ENCODE results near the gene DBT. TPM values are rescaled to one million over a fixed set of nuclear protein-coding genes. Genes with fewer than 3 reads are reported as not detected.
"Not testable (repeated sequence)": the region's sequence is repeated elsewhere in the genome, so short reads cannot be mapped to it uniquely, and the experiment has no call there.

DBT gene
- total and polyA plus RNA-seq, 2 experiments from 2014 or later: 5.3 to 6.4 TPM

DNA sequence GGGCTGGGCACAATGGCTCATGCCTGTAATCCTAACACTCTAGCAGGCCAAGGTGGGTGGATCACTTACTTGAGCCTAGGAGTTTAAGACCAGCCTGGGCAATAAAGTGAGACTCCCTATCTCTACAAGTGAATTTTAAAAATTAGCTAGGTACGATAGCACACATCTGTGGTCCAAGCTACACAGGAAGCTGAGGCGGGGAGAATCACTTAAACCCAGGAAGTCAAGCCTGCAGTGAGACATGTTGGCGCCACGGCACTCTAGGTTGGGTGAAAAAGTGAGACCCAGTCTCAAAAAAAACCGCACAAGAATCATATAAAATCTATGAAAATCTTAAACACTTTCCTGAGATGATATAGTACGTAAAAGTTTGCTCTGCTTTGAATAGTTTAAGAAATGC, 30.2 kb downstream of the DBT start:
- 81 to 98% methylated on average over 5 to 6 of the region's 6 CpGs for WGBS, 2 experiments (ENCODE audit: low coverage in 1 of 2, low lambda C conversion rate in 2 of 2, missing lambda C conversion rate in 2 of 2)
- DNase-seq: no peak
- H2AFZ ChIP-seq: no peak overlapping the region
- in situ Hi-C loops (cut with MboI): no loop called here
- TF ChIP-seq EZH2phosphoT487 (IDR thresholded peaks at IDR 0.05; ENCODE audit: insufficient read depth, low read depth) (no peak), EZH2 (IDR thresholded peaks at IDR 0.05; ENCODE audit: insufficient read depth, poor library complexity, severe bottlenecking) (no peak)
- H3K9ac ChIP-seq: no peak overlapping the region
- H3K27ac ChIP-seq: no peak overlapping the region
- H3K79me2 ChIP-seq (ENCODE audit: insufficient read depth): no peaks in the 10 kb centered on the region
- no peaks in the 10 kb centered on the region for H3K27me3 ChIP-seq (replicated peaks; ENCODE audit: insufficient read depth)
- no peaks in the 10 kb centered on the region for H3K9me2 ChIP-seq (ENCODE audit: insufficient read depth)
- H3F3A ChIP-seq (ENCODE audit: insufficient read depth): no peaks in the 10 kb centered on the region
- no peaks in the 10 kb centered on the region for H3K9me3 ChIP-seq (ENCODE audit: low read depth)
- no peak overlapping the region for H3K4me2 ChIP-seq (ENCODE audit: unreplicated experiment)
- no peaks in the 10 kb centered on the region for H3K4me1 ChIP-seq (ENCODE audit: insufficient read depth)
- H4K20me1 ChIP-seq (ENCODE audit: insufficient read depth): no peaks in the 10 kb centered on the region
- peaks cover 19% of the 10 kb centered on the region for H3K36me3 ChIP-seq (ENCODE audit: low read depth)
- H3K4me3 ChIP-seq: no peak overlapping the region

DNA sequence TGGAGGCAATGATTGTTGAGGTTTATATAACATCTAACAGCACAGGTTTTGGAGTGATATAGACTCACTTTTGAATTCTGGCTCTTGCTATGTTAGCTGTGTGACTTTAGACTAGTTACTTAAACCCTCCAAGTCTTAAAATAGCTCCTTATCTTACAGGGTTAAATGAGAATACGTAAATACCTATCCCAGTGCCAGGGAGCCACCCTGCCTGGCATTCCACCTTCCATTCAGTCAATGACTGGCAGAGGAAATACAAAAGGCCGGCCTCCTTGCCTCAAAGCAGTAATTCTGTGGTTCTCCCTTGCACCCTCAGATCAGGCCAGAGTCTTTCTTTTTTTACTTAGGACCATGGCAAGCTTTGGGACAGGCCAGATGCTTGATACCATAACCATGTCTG, 31.8 kb downstream of the DBT start:
- no peak overlapping the region for H3K27ac ChIP-seq
- H3K9ac ChIP-seq: no peak overlapping the region
- no peak overlapping the region for H3K4me3 ChIP-seq
- H3K9me2 ChIP-seq (ENCODE audit: insufficient read depth): no peaks in the 10 kb centered on the region
- no peaks in the 10 kb centered on the region for H3K79me2 ChIP-seq (ENCODE audit: insufficient read depth)
- TF ChIP-seq EZH2 (IDR thresholded peaks at IDR 0.05; ENCODE audit: insufficient read depth, poor library complexity, severe bottlenecking) (no peak), EZH2phosphoT487 (IDR thresholded peaks at IDR 0.05; ENCODE audit: insufficient read depth, low read depth) (no peak)
- H3K36me3 ChIP-seq (ENCODE audit: low read depth): peaks cover 30% of the 10 kb centered on the region
- no peak overlapping the region for H3K4me2 ChIP-seq (ENCODE audit: unreplicated experiment)
- no peak for DNase-seq
- no peaks in the 10 kb centered on the region for H3K27me3 ChIP-seq (replicated peaks; ENCODE audit: insufficient read depth)
- no peaks in the 10 kb centered on the region for H3K4me1 ChIP-seq (ENCODE audit: insufficient read depth)
- no peaks in the 10 kb centered on the region for H3F3A ChIP-seq (ENCODE audit: insufficient read depth)
- H4K20me1 ChIP-seq (ENCODE audit: insufficient read depth): no peaks in the 10 kb centered on the region
- WGBS, 2 experiments (ENCODE audit: low coverage in 1 of 2, low lambda C conversion rate in 2 of 2, missing lambda C conversion rate in 2 of 2): 82 to 90% methylated on average over 2 of the region's 2 CpGs
- in situ Hi-C loops (cut with MboI): no loop called here
- H3K9me3 ChIP-seq (ENCODE audit: low read depth): no peaks in the 10 kb centered on the region
- no peak overlapping the region for H2AFZ ChIP-seq

DNA sequence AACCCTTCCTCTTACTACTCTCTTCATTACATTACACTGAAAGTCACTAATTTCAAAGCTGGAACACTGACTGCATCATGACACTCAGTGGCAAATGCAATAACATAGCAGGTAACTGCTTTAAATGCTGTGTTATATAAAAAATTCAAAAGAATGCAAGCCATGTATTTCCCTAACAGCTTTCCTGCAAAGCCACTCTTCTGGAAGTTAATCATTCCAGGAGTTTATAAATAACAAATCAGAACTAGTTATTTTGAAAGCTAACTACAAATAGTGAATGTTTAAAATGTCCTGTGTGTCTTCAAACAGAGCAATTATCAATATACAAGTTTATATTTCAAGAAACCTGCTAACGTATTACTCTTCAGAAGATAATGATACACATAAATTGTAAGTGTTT, 34.5 kb downstream of the DBT start:
- Histone ChIP-seq H3K27ac (no peak overlapping the region), H3K9me2 (ENCODE audit: insufficient read depth) (no peaks in the 10 kb centered on the region), H3K36me3 (ENCODE audit: low read depth) (peaks cover 38% of the 10 kb centered on the region), H2AFZ (no peak overlapping the region), H3K4me3 (no peak overlapping the region), H3K4me1 (ENCODE audit: insufficient read depth) (no peaks in the 10 kb centered on the region), H3K9ac (no peak overlapping the region), H3F3A (ENCODE audit: insufficient read depth) (no peaks in the 10 kb centered on the region), H3K79me2 (ENCODE audit: insufficient read depth) (no peaks in the 10 kb centered on the region), H3K27me3 (replicated peaks; ENCODE audit: insufficient read depth) (no peaks in the 10 kb centered on the region), H4K20me1 (ENCODE audit: insufficient read depth) (no peaks in the 10 kb centered on the region), H3K4me2 (ENCODE audit: unreplicated experiment) (no peak overlapping the region), H3K9me3 (ENCODE audit: low read depth) (no peaks in the 10 kb centered on the region)
- DNase-seq: no peak
- in situ Hi-C loops (cut with MboI): no loop called here
- TF ChIP-seq EZH2 (IDR thresholded peaks at IDR 0.05; ENCODE audit: insufficient read depth, poor library complexity, severe bottlenecking): no peak
- 88 to 98% methylated on average over 1 of the region's 1 CpG for WGBS, 2 experiments (ENCODE audit: low coverage in 1 of 2, low lambda C conversion rate in 2 of 2, missing lambda C conversion rate in 2 of 2)

DNA sequence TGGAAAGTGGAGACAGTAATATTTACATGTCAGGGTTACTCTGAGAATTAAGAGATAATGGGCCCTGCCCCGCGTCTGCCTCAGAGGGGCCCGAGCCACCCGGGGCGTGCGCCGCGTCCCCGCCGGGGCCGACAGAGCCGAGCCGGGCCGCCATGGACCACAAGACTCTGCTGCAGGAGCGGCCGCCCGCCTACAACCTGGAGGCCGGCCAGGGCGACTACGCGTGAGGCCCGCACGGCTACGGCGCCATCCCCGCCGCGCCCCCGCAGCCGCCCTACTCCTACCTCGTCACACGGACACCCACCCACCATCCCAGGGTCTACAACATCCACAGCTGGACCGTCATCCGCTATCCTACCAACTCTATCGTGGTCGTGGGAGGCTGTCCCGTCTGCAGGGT, 36.5 kb downstream of the DBT start:
- Histone ChIP-seq H3K36me3 (ENCODE audit: low read depth) (peaks cover 37% of the 10 kb centered on the region), H3K4me1 (ENCODE audit: insufficient read depth) (no peaks in the 10 kb centered on the region), H3F3A (ENCODE audit: insufficient read depth) (no peaks in the 10 kb centered on the region), H3K79me2 (ENCODE audit: insufficient read depth) (no peaks in the 10 kb centered on the region), H3K27ac (no peak overlapping the region), H4K20me1 (ENCODE audit: insufficient read depth) (no peaks in the 10 kb centered on the region), H3K27me3 (replicated peaks; ENCODE audit: insufficient read depth) (no peaks in the 10 kb centered on the region), H3K9ac (no peak overlapping the region), H3K4me3 (no peak overlapping the region), H3K9me3 (ENCODE audit: low read depth) (no peaks in the 10 kb centered on the region), H3K9me2 (ENCODE audit: insufficient read depth) (no peaks in the 10 kb centered on the region), H2AFZ (no peak overlapping the region), H3K4me2 (ENCODE audit: unreplicated experiment) (no peak overlapping the region)
- no peak for DNase-seq
- WGBS, 2 experiments (ENCODE audit: low coverage in 1 of 2, low lambda C conversion rate in 2 of 2, missing lambda C conversion rate in 2 of 2): 98 to 99% methylated on average over 17 to 37 of the region's 37 CpGs
- in situ Hi-C loops (cut with MboI): no loop called here
- TF ChIP-seq EZH2 (IDR thresholded peaks at IDR 0.05; ENCODE audit: insufficient read depth, poor library complexity, severe bottlenecking) (no peak), EZH2phosphoT487 (IDR thresholded peaks at IDR 0.05; ENCODE audit: insufficient read depth, low read depth) (no peak)

DNA sequence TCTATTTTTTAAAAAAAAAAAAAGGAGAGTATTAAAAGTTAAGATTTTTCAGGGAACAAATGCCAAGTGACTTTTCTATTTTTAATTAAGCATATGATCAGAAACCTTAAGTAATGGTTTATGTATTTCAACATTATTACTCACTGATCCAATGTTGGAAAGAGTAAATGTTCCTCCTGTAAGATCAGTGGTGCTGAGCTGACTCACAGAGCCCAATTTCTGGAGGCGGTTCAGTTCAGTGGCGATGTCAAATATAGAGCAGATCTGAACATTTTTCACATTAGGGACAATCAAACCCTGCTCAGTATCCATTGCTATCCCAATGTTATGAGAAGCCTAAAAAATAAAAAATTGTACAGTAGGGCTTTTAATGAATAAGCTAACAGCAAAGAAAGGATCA, 43.3 kb downstream of the DBT start:
- Histone ChIP-seq H3K79me2 (ENCODE audit: insufficient read depth) (no peaks in the 10 kb centered on the region), H3K4me3 (no peak overlapping the region), H3K36me3 (ENCODE audit: low read depth) (peaks cover 28% of the 10 kb centered on the region; the same call in 1 of the 2 replicates), H3K27ac (no peak overlapping the region), H3K27me3 (replicated peaks; ENCODE audit: insufficient read depth) (no peaks in the 10 kb centered on the region), H3K4me2 (ENCODE audit: unreplicated experiment) (no peak overlapping the region), H3K9ac (no peak overlapping the region), H3K4me1 (ENCODE audit: insufficient read depth) (no peaks in the 10 kb centered on the region), H3F3A (ENCODE audit: insufficient read depth) (no peaks in the 10 kb centered on the region), H3K9me2 (ENCODE audit: insufficient read depth) (no peaks in the 10 kb centered on the region), H2AFZ (no peak overlapping the region), H3K9me3 (ENCODE audit: low read depth) (no peaks in the 10 kb centered on the region), H4K20me1 (ENCODE audit: insufficient read depth) (no peaks in the 10 kb centered on the region)
- WGBS, 2 experiments (ENCODE audit: low coverage in 1 of 2, low lambda C conversion rate in 2 of 2, missing lambda C conversion rate in 2 of 2): 100% methylated on average over 2 of the region's 2 CpGs
- DNase-seq: no peak
- TF ChIP-seq EZH2 (IDR thresholded peaks at IDR 0.05; ENCODE audit: insufficient read depth, poor library complexity, severe bottlenecking): no peak
- no peak for TF ChIP-seq EZH2phosphoT487 (IDR thresholded peaks at IDR 0.05; ENCODE audit: insufficient read depth, low read depth)
- in situ Hi-C loops (cut with MboI): no loop called here

DNA sequence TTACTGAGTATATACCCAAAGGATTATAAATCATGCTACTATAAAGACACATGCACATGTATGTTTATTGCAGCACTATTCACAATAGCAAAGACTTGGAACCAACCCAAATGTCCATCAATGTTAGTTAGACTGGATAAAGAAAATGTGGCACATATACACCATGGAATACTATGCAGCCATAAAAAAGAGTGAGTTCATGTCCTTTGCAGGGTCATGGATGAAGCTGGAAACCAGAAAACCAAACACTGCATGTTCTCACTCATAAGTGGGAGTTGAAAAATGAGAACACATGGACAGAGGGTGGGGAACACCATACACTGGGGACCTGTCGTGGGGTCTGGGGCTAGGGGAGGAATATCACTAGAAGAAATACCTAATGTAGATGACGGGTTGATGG, 44.0 kb downstream of the DBT start:
- in situ Hi-C loops (cut with MboI); H3K27me3 ChIP-seq (replicated peaks; ENCODE audit: insufficient read depth); H3F3A ChIP-seq (ENCODE audit: insufficient read depth); H3K27ac ChIP-seq; H3K79me2 ChIP-seq (ENCODE audit: insufficient read depth); DNase-seq; H4K20me1 ChIP-seq (ENCODE audit: insufficient read depth); H2AFZ ChIP-seq; H3K9me3 ChIP-seq (ENCODE audit: low read depth); H3K9ac ChIP-seq; H3K9me2 ChIP-seq (ENCODE audit: insufficient read depth); H3K4me1 ChIP-seq (ENCODE audit: insufficient read depth); H3K4me3 ChIP-seq; H3K4me2 ChIP-seq (ENCODE audit: unreplicated experiment): not testable (repeated sequence)
- 94 to 100% methylated on average over 2 of the region's 2 CpGs for WGBS, 2 experiments (ENCODE audit: low coverage in 1 of 2, low lambda C conversion rate in 2 of 2, missing lambda C conversion rate in 2 of 2)
- H3K36me3 ChIP-seq (ENCODE audit: low read depth): peaks cover 23% of the 10 kb centered on the region; the same call in 1 of the 2 replicates

DNA sequence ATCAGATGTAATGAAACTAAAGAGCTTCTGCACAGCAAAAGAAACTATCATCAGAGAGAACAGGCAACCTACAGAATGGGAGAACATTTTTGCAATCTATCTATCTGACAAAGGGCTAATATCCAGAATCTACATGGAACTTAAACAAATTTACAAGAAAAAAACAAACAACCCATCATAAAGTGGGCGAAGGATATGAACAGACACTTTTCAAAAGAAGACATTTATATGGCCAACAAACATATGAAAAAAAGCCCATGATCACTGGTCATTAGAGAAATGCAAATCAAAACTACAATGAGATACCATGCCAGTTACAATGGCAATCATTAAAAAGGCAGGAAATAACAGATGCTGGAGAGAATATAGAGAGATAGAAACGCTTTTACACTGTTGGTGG, 44.5 kb downstream of the DBT start:
- in situ Hi-C loops (cut with MboI): not testable (repeated sequence)
- WGBS, 2 experiments (ENCODE audit: low coverage in 1 of 2, low lambda C conversion rate in 2 of 2, missing lambda C conversion rate in 2 of 2): 98 to 100% methylated on average over 2 of the region's 2 CpGs
- peaks cover 20% of the 10 kb centered on the region; the same call in 1 of the 2 replicates for H3K36me3 ChIP-seq (ENCODE audit: low read depth)

More for the DNA sequence above, 44.5 kb downstream of the DBT start:
- DNase-seq; H3K4me2 ChIP-seq (ENCODE audit: unreplicated experiment); H3K9me3 ChIP-seq (ENCODE audit: low read depth); H3K9me2 ChIP-seq (ENCODE audit: insufficient read depth); H3K27ac ChIP-seq; H3K79me2 ChIP-seq (ENCODE audit: insufficient read depth); H3K27me3 ChIP-seq (replicated peaks; ENCODE audit: insufficient read depth); H3F3A ChIP-seq (ENCODE audit: insufficient read depth); H2AFZ ChIP-seq; H4K20me1 ChIP-seq (ENCODE audit: insufficient read depth); H3K4me1 ChIP-seq (ENCODE audit: insufficient read depth); H3K4me3 ChIP-seq; H3K9ac ChIP-seq: not testable (repeated sequence)

All from GM23248 (cell line).